ENCODE results near the gene RNF38.

RNF38 gene

GRCh38 chr9:36290996-36291395 is 109.1 kb downstream of the RNF38 start:
- Histone ChIP-seq H3K36me3 (no peaks in the 10 kb centered on the region), H3K27ac (no peak overlapping the region)

GRCh38 chr9:36289836-36290435 is 110.1 kb downstream of the RNF38 start:
- Histone ChIP-seq H3K4me3 (ENCODE audit: low read depth in 1 of 2, low read length in 1 of 2) (no peak overlapping the region), H3K9me3 (no peaks in the 10 kb centered on the region), H3K27me3 (no peaks in the 10 kb centered on the region), H3K4me1 (ENCODE audit: control insufficient read depth in 1 of 2, insufficient read depth in 1 of 2, low read depth in 1 of 2, low read length in 1 of 2) (no peaks in the 10 kb centered on the region), H3K27ac (no peak overlapping the region), H3K36me3 (no peaks in the 10 kb centered on the region)
- no peak for TF ChIP-seq CTCF (IDR thresholded peaks at IDR 0.05)

More at GRCh38 chr9:36290996-36291395, 109.1 kb downstream of the RNF38 start:
- no peaks in the 10 kb centered on the region for H3K9me3 ChIP-seq
- H3K4me1 ChIP-seq (ENCODE audit: control insufficient read depth in 1 of 2, insufficient read depth in 1 of 2, low read depth in 1 of 2, low read length in 1 of 2): no peaks in the 10 kb centered on the region
- no peak overlapping the region for H3K4me3 ChIP-seq (ENCODE audit: low read depth in 1 of 2, low read length in 1 of 2)
- TF ChIP-seq CTCF (IDR thresholded peaks at IDR 0.05): no peak
- no peaks in the 10 kb centered on the region for H3K27me3 ChIP-seq

- H3K27me3 ChIP-seq: no peaks in the 10 kb centered on the region
- H3K27ac ChIP-seq: no peak overlapping the region
- no peaks in the 10 kb centered on the region for H3K9me3 ChIP-seq
- no peak overlapping the region for H3K4me3 ChIP-seq (ENCODE audit: low read depth in 1 of 2, low read length in 1 of 2)
- no peak for TF ChIP-seq CTCF (IDR thresholded peaks at IDR 0.05)
- no peaks in the 10 kb centered on the region for H3K36me3 ChIP-seq
- no peaks in the 10 kb centered on the region for H3K4me1 ChIP-seq (ENCODE audit: control insufficient read depth in 1 of 2, insufficient read depth in 1 of 2, low read depth in 1 of 2, low read length in 1 of 2)
Measured at GRCh38 chr9:36288070-36288469, 112.0 kb downstream of the RNF38 start.

All from neutrophil (primary cell).